ENCODE measurements around the gene UBE2E2.

The UBE2E2 gene

DNA sequence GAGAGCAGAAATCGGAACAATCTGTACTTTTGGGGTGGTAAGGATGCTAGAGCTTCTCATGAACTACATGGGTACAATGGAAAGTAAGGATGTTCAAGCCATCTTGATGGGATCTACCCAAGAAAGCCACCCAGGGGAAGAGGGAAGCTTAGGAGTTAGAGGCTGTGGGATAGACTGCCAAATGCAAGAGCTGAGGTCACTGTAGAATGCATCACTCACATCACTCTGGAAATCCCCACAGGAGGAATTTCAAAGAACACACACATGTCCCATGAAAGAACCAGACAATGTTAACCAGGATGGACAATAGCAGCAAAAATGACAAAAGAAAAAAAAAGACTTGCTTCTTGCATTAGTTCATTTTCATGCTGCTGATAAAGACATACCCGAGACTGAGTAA lies 32.8 kb upstream of the UBE2E2 start:
- H3K14ac ChIP-seq (ENCODE audit: low read length), result no peak overlapping the region
- H3K9ac ChIP-seq (ENCODE audit: low read depth, low read length, poor library complexity), result no peak overlapping the region
- H3K4me1 ChIP-seq (ENCODE audit: control insufficient read depth in 2 of 2, insufficient read depth in 1 of 2, low read depth in 1 of 2, low read length in 2 of 2), result peaks cover 0 to 4% of the 10 kb centered on the region in 2 donors
- H4K8ac ChIP-seq (ENCODE audit: low read depth, low read length), result no peak overlapping the region
- no CpG with 5 or more reads among the region's 2 CpGs for WGBS, 2 donors (ENCODE audit: extremely low coverage in 2 of 2, insufficient read length in 2 of 2, insufficient replicate concordance in 1 of 2)
- no peaks in the 10 kb centered on the region for H3K79me1 ChIP-seq (ENCODE audit: low read depth, low read length)
- H3K9me3 ChIP-seq (replicated peaks in 1 of 2; ENCODE audit: control insufficient read depth in 2 of 2, insufficient read depth in 1 of 2, low read depth in 1 of 2, low read length in 2 of 2), result no peaks in the 10 kb centered on the region
- no peak overlapping the region for H2AFZ ChIP-seq (ENCODE audit: low read length)
- no peak overlapping the region for H2BK15ac ChIP-seq (ENCODE audit: low read length)
- H3K4ac ChIP-seq (ENCODE audit: low read length), result no peak overlapping the region
- H2BK5ac ChIP-seq (ENCODE audit: low read length), result no peak overlapping the region
- H3K27me3 ChIP-seq (ENCODE audit: control insufficient read depth in 3 of 3, insufficient read depth in 3 of 3, low read depth in 1 of 3, low read length in 3 of 3), result peaks cover 0 to 3% (median 2%) of the 10 kb centered on the region in 3 experiments
- H2AK5ac ChIP-seq (ENCODE audit: low read depth, low read length), result no peak overlapping the region
- no peak overlapping the region for H3K27ac ChIP-seq (replicated peaks; ENCODE audit: low read length)
- no peak overlapping the region for H2BK12ac ChIP-seq (ENCODE audit: low read length)
- no peak overlapping the region for H3K23ac ChIP-seq (ENCODE audit: low read depth, low read length, poor library complexity)
- H3K4me3 ChIP-seq (ENCODE audit: low read length in 2 of 2), result no peak overlapping the region
- H3K36me3 ChIP-seq (replicated peaks in 1 of 2; ENCODE audit: control insufficient read depth in 2 of 2, insufficient read depth in 2 of 2, low read length in 2 of 2), result no peaks in the 10 kb centered on the region
- H4K91ac ChIP-seq (ENCODE audit: low read depth, low read length, poor library complexity), result no peak overlapping the region
- no peak overlapping the region for H3K4me2 ChIP-seq (ENCODE audit: insufficient read depth, low read length, poor library complexity, severe bottlenecking)
- no peak for DNase-seq (ENCODE audit: low spot score)
- H2BK120ac ChIP-seq (ENCODE audit: low read depth, low read length), result no peak overlapping the region
- H3K18ac ChIP-seq (ENCODE audit: low read length), result no peak overlapping the region

DNA sequence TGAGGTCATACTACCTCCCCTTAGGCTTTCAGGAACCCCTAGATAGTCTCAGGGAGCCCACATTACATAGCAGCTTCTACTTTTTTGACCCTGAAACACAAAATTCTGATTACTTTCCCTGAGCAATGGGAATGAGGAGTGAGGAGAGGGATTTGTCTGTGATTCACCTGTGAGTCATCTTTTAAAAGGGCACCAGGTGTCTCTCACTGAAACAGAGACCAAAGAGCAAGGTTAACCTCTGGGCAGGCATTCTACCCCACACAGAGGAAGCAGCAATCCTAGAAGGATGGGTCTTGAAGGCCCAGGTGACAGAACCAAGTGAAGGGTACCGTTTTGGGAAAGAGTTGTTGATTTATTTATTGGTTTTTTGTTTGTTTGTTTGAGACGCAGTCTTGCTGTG lies 31.1 kb upstream of the UBE2E2 start:
- no CpG with 5 or more reads among the region's 2 CpGs for WGBS, 2 donors (ENCODE audit: extremely low coverage in 2 of 2, insufficient read length in 2 of 2, insufficient replicate concordance in 1 of 2)
- Histone ChIP-seq H3K79me1 (ENCODE audit: low read depth, low read length) (no peaks in the 10 kb centered on the region), H3K23ac (ENCODE audit: low read depth, low read length, poor library complexity) (no peak overlapping the region), H3K36me3 (replicated peaks in 1 of 2; ENCODE audit: control insufficient read depth in 2 of 2, insufficient read depth in 2 of 2, low read length in 2 of 2) (no peaks in the 10 kb centered on the region), H2BK12ac (ENCODE audit: low read length) (no peak overlapping the region), H3K9ac (ENCODE audit: low read depth, low read length, poor library complexity) (no peak overlapping the region), H3K14ac (ENCODE audit: low read length) (no peak overlapping the region), H3K4me2 (ENCODE audit: insufficient read depth, low read length, poor library complexity, severe bottlenecking) (no peak overlapping the region), H4K91ac (ENCODE audit: low read depth, low read length, poor library complexity) (no peak overlapping the region), H3K4ac (ENCODE audit: low read length) (no peak overlapping the region), H2BK120ac (ENCODE audit: low read depth, low read length) (no peak overlapping the region), H2AK5ac (ENCODE audit: low read depth, low read length) (no peak overlapping the region), H3K4me1 (ENCODE audit: control insufficient read depth in 2 of 2, insufficient read depth in 1 of 2, low read depth in 1 of 2, low read length in 2 of 2) (peaks cover 0 to 4% of the 10 kb centered on the region in 2 donors), H3K18ac (ENCODE audit: low read length) (no peak overlapping the region), H3K9me3 (replicated peaks in 1 of 2; ENCODE audit: control insufficient read depth in 2 of 2, insufficient read depth in 1 of 2, low read depth in 1 of 2, low read length in 2 of 2) (no peaks in the 10 kb centered on the region), H2BK15ac (ENCODE audit: low read length) (no peak overlapping the region), H3K27ac (replicated peaks; ENCODE audit: low read length) (no peak overlapping the region), H2BK5ac (ENCODE audit: low read length) (no peak overlapping the region), H4K8ac (ENCODE audit: low read depth, low read length) (no peak overlapping the region), H3K27me3 (ENCODE audit: control insufficient read depth in 3 of 3, insufficient read depth in 3 of 3, low read depth in 1 of 3, low read length in 3 of 3) (peaks cover 0 to 2% (median 0%) of the 10 kb centered on the region in 3 experiments), H2AFZ (ENCODE audit: low read length) (no peak overlapping the region), H3K4me3 (ENCODE audit: low read length in 2 of 2) (no peak overlapping the region)
- no peak for DNase-seq (ENCODE audit: low spot score)

DNA sequence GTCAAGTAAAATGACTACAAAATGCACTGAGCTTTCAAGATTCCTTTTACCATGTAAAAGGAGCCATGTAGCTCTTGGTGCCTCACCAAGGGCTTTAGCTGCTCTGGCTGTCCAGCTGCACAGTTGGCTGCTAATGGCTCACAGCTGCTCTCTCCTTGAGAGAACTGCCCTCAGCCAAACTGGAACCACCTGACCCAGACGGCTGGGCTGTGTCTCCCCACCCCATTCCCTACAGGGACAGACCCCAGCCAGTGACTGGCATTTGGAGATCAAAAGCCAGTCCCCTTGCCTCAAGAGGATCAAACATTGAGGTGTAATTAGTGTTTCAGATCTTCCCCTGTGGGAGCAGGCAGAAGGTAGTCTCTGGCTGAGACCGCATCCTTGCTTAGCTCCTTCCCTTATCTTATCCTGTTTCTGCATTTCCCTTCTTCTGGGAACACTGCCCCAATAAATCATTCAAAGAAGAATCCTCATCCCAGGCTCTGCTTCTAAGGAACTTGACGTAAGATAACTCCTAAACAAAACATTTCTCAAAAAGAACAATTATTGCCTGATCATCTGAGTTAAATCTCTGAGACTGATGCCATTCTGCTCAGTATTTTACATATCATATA lies 28.6 kb upstream of the UBE2E2 start:
- Histone ChIP-seq H3K27me3 (ENCODE audit: control insufficient read depth in 3 of 3, insufficient read depth in 3 of 3, low read depth in 1 of 3, low read length in 3 of 3) (peaks cover 0 to 2% (median 0%) of the 10 kb centered on the region in 3 experiments), H3K4me2 (ENCODE audit: insufficient read depth, low read length, poor library complexity, severe bottlenecking) (no peak overlapping the region), H4K91ac (ENCODE audit: low read depth, low read length, poor library complexity) (no peak overlapping the region), H3K36me3 (replicated peaks in 1 of 2; ENCODE audit: control insufficient read depth in 2 of 2, insufficient read depth in 2 of 2, low read length in 2 of 2) (no peaks in the 10 kb centered on the region), H3K18ac (ENCODE audit: low read length) (no peak overlapping the region), H2BK15ac (ENCODE audit: low read length) (no peak overlapping the region), H3K4me3 (ENCODE audit: low read length in 2 of 2) (no peak overlapping the region), H2BK120ac (ENCODE audit: low read depth, low read length) (no peak overlapping the region), H2BK5ac (ENCODE audit: low read length) (no peak overlapping the region), H3K14ac (ENCODE audit: low read length) (no peak overlapping the region), H3K9ac (ENCODE audit: low read depth, low read length, poor library complexity) (no peak overlapping the region), H2BK12ac (ENCODE audit: low read length) (no peak overlapping the region), H3K79me1 (ENCODE audit: low read depth, low read length) (no peaks in the 10 kb centered on the region), H4K8ac (ENCODE audit: low read depth, low read length) (no peak overlapping the region), H3K23ac (ENCODE audit: low read depth, low read length, poor library complexity) (no peak overlapping the region), H3K27ac (replicated peaks; ENCODE audit: low read length) (no peak overlapping the region), H3K4ac (ENCODE audit: low read length) (no peak overlapping the region), H3K4me1 (ENCODE audit: control insufficient read depth in 2 of 2, insufficient read depth in 1 of 2, low read depth in 1 of 2, low read length in 2 of 2) (peaks cover 0 to 4% of the 10 kb centered on the region in 2 donors), H2AFZ (ENCODE audit: low read length) (no peak overlapping the region), H2AK5ac (ENCODE audit: low read depth, low read length) (no peak overlapping the region), H3K9me3 (replicated peaks in 1 of 2; ENCODE audit: control insufficient read depth in 2 of 2, insufficient read depth in 1 of 2, low read depth in 1 of 2, low read length in 2 of 2) (no peaks in the 10 kb centered on the region)
- no CpG with 5 or more reads among the region's 3 CpGs for WGBS, 2 donors (ENCODE audit: extremely low coverage in 2 of 2, insufficient read length in 2 of 2, insufficient replicate concordance in 1 of 2)
- DNase-seq (ENCODE audit: low spot score), result no peak

DNA sequence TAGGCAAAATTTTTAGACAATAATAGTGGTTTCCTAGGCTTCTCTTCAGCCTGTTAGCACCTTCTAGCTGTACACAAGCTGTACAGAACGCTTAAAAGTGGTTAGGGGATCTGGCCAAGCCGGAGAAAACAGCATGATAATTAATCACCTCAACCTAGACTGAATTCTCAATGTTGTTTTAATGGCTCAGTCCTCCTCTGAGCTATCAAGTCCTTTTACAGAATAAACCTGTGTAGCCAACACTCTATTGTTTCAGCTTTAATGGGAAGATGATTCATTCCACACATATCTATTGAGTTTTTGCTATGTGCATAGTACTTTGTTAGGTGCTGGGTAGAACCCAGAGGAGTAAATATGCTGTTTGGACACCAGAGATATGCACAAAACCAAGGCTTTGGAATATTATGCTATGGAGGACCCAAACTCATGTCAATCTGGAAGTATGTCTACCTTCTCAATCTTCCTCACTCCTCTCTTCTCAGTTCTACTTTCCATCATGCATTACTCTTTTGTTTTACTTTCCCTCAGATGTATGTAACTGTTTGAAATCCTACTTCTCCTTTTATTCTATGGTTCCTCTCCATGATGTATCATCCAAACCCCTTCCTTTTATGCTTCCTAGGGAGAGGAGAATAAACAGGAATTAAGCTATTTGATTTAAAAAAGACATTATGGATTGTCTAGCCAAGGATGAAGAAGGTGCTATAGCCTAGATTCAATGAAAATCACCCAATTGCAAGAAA lies 27.6 kb upstream of the UBE2E2 start:
- Histone ChIP-seq H4K8ac (ENCODE audit: low read depth, low read length) (no peak overlapping the region), H3K9me3 (replicated peaks in 1 of 2; ENCODE audit: control insufficient read depth in 2 of 2, insufficient read depth in 1 of 2, low read depth in 1 of 2, low read length in 2 of 2) (no peaks in the 10 kb centered on the region), H4K91ac (ENCODE audit: low read depth, low read length, poor library complexity) (no peak overlapping the region), H3K14ac (ENCODE audit: low read length) (no peak overlapping the region), H2BK5ac (ENCODE audit: low read length) (no peak overlapping the region), H3K4me2 (ENCODE audit: insufficient read depth, low read length, poor library complexity, severe bottlenecking) (no peak overlapping the region), H3K18ac (ENCODE audit: low read length) (no peak overlapping the region), H2BK12ac (ENCODE audit: low read length) (no peak overlapping the region), H3K4me3 (ENCODE audit: low read length in 2 of 2) (no peak overlapping the region), H3K9ac (ENCODE audit: low read depth, low read length, poor library complexity) (no peak overlapping the region), H3K23ac (ENCODE audit: low read depth, low read length, poor library complexity) (no peak overlapping the region), H2BK120ac (ENCODE audit: low read depth, low read length) (no peak overlapping the region), H3K4me1 (ENCODE audit: control insufficient read depth in 2 of 2, insufficient read depth in 1 of 2, low read depth in 1 of 2, low read length in 2 of 2) (peaks cover 0 to 4% of the 10 kb centered on the region in 2 donors), H3K36me3 (replicated peaks in 1 of 2; ENCODE audit: control insufficient read depth in 2 of 2, insufficient read depth in 2 of 2, low read length in 2 of 2) (no peaks in the 10 kb centered on the region), H3K79me1 (ENCODE audit: low read depth, low read length) (no peaks in the 10 kb centered on the region), H3K27me3 (ENCODE audit: control insufficient read depth in 3 of 3, insufficient read depth in 3 of 3, low read depth in 1 of 3, low read length in 3 of 3) (peaks cover 0 to 2% (median 0%) of the 10 kb centered on the region in 3 experiments), H2AK5ac (ENCODE audit: low read depth, low read length) (no peak overlapping the region), H2AFZ (ENCODE audit: low read length) (no peak overlapping the region), H3K27ac (replicated peaks; ENCODE audit: low read length) (no peak overlapping the region), H2BK15ac (ENCODE audit: low read length) (no peak overlapping the region), H3K4ac (ENCODE audit: low read length) (no peak overlapping the region)
- no CpG with 5 or more reads among the region's 2 CpGs for WGBS, 2 donors (ENCODE audit: extremely low coverage in 2 of 2, insufficient read length in 2 of 2, insufficient replicate concordance in 1 of 2)
- DNase-seq (ENCODE audit: low spot score), result no peak
